Stimulated activated CD8-positive, alpha-beta memory T cell treated with anti-CD3 and anti-CD28 coated beads, Interleukin-12 subunit alpha, Interleukin-12 subunit beta, amount 100 ng/mL, for 24 hours (primary cell): Measurements from ENCODE around the gene ABLIM2.

Source experiments
- DNase-seq: peaks from one replicate; pipeline ENCODE4 v3.0.0-alpha.2; 2020; ENCODE audit errors: extremely low read depth

ABLIM2 gene

DNA sequence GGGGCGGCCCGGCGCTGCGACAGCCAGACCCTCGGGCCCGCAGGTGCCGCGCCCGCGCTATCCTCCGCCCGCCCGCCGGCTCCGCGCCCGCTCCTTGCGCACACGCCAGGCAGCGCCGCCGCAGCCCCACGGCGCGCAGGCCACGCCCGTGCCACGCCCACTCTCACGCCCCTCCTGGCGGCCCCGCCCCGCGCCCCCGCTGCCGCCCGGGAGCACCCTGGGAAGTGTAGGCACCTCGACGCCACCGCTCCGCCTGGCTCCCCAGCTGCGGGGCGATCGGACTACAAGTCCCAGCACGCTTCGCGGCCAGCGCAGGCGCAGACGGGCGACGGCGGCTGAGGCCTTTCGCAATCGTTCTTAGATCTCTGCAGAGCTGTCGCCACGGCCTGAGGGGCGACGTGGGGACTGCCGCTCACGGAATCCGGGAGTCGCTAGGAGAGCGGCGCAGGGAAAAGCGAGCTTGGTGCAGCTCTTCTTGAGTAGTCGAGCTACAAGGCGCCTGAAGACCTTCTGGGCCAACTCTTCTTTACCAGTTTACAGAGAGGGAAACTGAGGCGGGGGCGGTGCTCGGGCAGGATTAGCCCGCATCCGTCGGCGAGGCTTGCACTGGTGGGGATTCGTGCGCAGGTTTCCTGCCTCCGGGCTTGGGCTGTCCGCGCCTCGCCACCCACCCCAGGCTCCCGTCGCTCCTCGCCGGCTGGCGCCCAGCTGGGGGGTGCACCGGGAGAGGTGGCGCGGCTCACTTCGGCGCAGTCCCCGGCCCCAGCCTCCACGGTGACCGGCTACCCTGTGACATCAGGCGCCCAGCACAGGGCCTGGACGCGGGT, at the start of gene ABLIM2:
Gene ABLIM2, minus strand, starts transcription at position 104 of the 827 bp plus-strand sequence. CDS start 124 bp downstream, outside the sequence.
- peak; percentile 93 for DNase-seq

DNA sequence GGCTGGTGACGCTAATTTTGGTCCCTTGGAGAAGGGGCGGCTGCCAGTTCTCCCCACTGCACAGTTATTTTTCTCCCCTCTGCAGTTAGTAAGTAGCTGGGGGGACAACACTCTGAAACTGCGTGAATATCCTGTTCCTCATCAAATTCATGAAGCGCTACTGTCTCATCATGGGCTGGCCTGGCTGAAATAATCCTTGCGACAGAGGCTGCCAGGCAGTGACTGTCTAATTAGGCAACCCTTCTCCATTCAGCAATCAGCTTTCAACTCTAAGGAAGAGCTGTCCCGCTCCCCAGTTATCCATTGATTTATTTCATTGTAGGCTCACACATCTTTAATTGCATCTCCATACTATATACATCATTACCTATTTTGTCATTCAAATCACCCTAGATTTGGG, 48.7 kb upstream of the ABLIM2 start:
- no peak for DNase-seq

DNA sequence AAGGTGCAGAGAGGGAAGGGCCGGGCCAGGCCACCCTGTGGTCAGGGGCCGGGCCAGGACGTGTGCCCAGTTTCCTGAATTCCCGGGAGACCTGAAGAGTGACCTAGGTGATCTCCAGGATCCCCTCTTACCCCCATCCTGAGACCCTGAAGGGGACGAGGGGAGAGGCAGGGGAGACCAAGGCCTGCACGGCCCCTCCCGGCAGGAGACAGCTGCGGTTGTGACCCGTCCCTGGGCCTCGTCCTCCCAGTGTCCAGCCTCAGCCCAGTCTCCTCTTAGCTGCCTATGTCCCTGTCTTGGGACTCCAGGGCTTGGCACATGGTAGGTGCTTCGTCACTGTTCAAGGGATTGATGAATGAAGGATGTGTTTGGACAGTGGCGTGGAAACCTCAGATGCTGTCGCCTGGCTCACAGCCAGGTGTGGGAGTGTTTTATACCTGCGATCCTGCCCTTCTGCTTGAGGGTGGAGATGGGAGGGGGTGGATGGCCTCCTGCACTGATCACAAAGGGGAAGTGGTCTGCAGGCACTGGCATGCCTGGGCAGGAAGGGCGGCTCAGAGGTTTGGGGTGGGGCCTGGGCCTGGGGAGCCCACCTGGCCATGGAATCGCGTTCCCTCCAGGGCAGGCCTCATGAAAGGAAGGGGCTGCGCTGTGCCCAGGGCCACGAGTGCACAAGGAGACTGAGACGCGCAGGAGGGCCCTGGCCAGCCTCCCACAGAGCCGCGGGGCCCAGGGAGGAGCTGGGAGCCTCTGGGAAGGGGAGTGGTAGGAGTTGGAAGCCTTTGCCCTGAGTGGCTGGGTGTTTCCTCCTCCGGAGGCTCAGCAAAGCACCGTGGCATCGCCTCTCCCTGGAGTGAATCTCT, 47.4 kb upstream of the ABLIM2 start:
- no peak for DNase-seq

DNA sequence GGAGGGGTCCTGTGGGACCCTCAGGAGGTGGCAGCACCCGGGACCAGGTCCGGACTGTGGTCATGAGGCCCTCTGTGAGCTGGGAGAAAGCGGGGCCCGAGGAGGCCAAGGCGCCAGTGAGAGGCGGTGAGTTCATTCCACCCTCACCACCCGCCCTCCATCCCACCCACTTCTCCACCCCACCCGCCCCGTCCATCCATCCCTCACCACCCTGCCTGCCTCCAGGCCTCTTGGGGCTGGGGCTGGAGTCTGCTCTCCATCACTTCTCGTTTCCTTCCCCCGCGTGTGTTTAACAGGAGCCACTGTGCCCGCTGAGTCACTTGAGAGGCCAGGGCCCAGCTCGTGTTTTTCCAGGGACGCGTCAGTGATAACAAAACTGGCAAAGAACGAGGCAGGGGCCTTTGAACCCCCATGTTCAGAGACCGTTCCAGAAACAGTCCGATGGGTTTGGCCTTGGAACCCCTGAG, 46.7 kb upstream of the ABLIM2 start:
- no peak for DNase-seq

DNA sequence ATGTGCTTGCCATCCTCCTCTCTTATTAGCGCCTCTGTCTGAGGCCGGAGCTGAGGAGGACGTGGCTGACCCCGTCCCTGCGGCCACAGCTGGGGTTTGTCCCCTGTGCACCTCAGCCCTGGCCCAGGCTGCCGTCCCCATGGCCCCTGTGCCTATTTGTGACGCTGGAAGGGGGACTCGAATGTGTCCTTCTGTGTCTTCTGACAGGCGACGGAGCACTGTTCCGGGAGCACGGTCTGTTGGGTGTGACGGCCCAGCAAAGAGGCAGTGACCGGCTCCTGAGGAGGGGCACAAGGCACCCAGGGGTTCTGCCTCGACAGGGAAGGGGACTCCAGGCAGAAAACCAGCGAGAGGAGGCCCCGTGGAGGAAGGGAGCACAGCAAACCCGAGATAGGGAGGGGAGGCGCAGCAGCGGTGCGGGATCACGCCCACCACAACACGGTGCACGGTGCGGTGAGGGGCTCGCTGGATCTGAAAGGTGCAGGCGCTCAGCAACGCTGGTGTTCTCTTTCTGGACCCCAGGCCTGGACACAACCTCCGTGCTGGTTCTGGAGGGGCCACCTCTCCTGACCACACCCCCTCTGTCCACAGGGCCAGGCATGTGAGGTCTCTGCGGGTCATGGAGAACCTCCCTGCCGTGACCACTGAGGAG, 46.1 kb upstream of the ABLIM2 start:
- DNase-seq = no peak

DNA sequence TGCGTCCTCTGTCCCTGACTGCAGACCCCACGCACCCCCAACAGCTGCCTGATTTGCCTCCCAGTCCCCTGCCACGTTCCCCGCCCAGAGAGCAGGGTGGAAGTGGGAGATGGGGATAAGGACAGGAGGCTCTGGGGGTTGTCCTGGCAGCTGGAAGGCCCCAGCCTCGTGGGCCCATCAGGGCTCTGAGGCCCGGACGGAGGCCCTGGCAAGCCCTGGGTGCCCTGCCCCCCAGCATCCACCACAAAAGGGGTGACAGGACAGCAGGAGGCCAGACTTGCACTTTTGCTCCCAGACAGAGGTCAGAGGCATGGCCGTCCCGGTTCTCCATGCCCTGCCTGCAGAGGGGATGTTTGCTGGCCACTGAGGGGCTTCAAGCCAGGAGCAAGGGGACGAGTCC, 45.2 kb upstream of the ABLIM2 start:
- no peak for DNase-seq

DNA sequence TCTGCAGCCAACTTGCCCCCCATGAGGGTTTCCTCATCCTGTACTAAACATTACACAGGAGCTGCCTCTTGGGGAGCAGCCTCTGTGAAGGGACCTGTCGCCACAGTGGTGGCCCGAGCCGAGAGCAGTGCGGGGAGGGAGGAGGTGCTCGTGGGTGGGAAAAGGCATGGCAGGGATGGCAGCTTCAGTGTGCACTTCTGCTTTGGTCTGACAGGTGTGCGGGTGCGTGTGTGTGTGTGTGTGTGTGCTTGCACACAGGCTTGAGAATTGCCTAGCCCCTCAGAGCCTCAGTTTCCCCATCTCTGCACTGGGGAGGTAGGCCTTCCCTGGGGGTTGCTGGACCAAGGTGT, 44.4 kb upstream of the ABLIM2 start:
- no peak for DNase-seq

DNA sequence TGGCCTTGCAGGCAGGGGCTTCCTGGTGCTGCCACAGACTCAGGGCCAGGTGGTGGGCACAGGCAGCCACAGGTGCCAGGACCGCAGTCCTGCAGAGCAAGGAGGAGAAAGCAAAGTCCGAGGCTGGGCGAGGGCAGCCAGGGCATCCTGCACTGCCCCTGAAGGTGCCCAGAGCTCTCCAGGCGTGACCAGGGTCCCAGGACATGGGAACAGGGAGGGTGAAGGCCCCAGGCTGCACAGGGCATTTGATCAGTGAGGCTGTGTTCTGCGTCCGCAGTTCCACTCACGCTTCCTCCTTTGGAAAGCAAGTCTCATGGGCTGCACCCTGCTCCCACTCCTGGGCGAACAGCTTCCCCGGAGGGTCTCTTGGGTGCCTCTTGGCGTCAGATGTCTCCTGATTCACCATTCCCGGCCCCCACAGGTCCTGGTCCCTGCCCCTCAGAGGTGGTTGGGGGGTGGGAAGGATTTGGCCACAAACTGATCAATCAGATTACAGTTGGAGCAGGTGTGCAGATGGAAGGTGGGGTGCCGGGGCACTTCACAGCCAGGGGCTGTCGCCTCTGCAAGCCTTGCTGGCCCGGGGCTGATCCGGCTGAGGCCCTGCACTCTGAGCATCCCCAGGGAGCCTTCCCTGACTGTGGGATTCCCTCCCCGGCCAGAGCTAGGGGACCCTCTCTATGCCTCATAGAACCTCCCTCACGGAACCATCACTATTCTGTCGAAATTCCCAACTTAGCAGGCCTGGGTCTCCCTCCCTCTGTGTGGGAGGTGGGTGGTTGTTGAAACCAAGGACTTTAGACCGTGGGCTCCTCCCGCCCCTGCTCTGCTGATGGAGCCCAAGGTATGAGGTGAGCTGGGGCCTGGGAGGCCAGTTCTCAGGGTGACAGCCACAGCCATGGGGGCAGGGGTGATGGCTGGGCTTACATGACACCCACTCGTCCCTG, 43.8 kb upstream of the ABLIM2 start:
- DNase-seq = no peak

DNA sequence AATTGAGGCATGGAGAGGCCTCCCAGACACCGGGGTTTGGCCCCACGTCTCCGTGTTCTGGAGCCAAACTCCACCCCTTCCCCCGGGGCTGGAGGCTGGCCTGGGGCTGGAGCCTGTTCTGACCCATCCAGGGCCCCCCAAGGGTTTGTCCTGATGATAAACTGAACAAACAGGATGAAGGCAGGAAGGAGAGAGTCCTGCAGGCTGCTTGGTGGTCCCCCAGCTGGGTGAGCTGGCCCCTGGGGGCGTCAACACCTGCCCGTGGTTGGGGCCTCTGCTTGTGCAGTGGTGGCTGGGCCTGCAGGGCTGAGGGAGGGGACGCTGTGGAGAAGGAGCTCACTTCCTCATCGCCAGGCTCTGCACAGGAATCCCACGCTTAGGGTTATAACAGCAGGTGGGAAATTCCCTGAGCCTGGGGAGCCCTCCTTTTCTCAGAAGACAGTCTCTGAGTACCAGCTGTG, 42.7 kb upstream of the ABLIM2 start:
- DNase-seq = no peak

DNA sequence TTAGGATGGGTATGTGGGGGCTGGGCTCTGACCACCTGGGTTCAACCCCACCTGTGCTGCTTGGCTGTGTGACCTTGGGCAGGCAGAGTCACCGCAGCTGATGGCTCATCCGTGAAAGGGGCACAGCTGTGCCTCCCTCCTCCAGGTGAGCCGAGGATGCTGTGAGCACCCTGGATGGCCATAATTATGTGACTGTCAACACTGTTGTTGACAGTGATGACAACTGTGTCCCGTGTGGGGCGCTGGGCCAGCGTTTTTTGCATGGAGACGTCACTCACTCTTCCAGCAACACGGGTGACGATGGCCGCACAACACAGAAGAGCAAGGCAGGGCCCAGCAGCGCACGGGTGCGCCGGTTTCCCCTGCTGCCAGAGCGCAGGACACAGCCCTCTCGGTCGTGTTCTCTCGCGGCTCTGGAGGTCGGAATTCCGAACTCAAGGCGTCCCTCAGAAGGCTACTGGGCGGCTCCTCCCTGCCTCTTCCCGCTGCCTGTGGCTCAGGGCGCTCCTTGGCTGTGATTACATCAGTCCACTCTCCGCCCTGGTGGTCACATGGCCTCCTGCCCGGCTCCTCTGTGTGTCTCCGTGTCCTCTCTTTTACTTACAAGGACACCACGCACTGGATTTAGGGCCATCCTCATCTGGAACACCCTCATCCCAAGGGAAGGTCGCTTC, 41.8 kb upstream of the ABLIM2 start:
- DNase-seq = no peak

DNA sequence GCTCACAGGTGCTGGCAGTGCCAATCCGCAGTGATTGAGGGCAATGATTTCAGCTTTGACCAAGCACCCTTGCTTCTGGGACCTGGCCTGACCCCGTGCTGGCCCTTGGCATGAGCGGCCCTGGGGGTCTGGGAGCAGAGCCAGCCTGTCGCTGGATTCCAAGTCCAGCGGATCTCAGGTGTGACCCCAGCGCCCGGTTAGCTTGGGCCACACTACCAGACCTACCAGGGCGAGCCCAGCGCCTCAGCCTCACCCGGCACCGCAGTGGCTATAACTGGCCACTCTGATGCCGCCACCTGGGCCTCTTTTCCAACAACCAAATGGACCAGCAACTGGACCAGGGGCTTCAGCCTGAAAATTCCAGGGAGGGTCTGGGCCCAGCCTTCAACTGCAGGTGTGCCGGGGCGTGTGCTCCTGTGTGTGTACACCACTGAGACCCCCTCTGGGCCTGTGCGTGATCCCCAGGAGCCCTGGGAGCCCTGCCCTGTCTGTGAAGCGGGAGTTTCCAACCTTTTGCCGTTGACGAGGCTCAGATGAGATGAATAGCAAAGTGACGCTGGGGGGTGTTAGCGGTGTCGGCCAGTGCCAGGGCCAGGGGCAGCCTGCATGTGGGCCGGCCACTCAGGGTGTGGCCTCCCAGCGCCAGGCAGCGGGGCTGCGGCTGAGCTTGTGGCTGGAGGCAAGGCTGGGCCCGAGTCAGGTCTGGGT, 41.1 kb upstream of the ABLIM2 start:
- no peak for DNase-seq

DNA sequence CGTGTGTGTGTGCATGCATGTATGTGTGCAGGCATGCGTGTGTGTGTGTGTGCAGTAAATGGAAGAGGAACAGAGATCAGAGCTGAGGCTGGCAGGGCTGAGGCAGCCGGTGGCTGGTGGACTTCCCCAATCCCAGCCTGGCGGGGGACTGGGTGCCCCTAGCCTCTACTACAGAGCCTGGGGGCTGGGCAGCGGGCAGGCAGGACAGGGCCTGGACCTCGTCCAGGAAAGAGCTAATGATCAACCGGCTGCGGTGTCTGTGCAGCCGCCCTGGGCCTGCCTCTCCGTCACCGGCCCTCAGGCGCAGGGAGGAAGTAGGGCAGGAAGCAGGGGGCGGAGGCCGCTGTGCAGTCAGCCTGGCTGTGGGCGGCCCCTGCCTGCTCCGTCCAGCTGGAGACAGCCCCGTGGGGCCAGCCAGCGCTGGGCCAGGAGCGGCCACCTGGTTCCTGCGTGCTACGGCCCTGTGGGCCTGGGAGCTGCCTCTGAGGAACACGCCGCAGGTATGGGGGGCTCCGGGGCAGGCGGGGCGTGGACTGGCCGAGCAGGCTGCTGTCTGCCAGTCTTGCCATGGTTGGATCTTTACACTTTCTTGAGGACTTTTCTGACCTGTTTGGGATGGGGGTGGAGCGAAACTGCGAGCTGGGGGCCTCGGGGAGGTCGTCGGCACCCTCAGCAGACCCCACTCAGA, 40.4 kb upstream of the ABLIM2 start, which contains the start of gene SH3TC1:
Gene SH3TC1, plus strand, starts transcription at position 385 of the 688 bp plus-strand sequence. CDS start 5,905 bp downstream, outside the sequence.
- DNase-seq = no peak

DNA sequence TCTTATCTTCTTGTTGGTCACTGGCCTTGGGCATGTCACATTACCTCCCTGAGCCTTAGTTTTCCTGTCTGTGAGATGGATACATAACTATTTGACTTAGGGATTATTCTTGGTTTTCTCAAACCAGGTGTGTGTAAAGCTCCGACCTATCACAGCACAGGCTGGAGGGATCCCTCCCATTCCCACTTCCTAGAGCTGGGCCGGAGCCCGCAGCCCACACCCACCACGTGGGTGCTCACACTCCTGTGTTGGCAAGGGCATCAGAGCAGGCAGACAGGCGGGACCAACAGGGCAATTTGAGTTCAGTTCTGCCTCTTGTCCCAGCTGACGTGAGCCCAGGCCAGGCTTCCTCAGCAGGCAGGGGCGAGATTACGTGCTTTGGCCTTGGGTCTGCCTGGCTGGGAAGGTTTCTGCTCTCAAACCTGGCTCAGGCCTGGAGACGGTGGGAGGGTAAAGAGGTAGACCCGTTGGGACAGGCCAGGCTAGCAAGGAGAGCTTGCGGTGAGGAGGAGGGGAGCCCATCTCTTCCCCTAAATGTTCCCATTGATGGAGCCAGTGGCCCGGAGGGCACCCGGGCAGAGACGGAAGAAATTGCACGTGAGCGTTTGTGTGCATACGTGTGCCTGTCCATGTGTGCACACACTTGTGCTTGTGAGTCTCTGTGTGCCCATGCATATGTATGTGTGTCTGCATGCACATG, 39.7 kb upstream of the ABLIM2 start:
- no peak for DNase-seq

DNA sequence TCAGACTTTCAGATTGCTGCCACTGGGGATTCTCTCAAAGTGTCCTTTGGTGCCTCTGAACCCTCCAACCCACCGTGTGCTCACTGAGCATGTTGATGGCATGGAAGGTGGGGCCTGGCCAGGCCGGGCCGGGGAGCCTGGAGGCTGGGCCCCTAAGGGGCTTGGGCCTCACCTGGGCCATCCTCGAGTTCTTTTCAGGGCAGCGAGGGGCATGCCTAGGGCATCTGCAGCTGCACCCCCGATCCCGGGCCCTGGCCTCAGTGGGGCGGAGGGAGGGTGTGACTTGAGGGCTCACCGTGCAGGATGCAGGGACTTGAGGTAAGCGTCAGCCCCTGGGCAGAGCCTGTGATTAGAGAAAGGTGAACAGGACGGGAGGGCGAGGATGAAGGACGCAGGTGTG, 38.9 kb upstream of the ABLIM2 start:
- DNase-seq = no peak

DNA sequence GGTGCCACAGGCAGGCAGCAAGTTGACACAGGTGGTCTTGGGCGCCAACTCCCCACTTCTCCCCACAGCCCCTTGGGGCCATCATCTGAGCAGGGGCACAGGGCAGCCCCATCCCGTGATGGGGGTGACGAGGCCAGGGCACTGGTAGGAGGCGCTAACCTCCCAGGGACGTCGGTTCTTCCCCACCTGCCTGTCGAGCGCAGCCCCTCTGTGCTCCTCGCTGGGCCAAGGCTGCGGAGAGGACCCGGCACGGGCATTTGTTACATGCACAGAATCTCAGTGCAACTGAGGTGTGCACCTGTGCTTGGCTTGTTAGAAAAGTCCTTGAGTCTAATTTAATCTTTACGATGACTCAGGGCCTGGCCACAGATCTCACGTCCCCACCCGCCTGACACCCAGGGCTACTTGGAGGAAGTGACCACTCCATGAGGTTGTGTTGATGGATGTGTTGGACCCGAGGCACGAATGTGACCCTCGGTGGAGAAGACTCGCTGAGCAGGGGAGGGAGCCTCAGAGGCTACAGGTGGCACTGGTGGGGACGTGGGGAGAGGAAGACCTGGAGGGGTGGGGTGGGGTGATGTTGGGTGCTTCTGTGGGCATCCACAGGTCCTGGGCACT, 37.3 kb upstream of the ABLIM2 start:
- DNase-seq = no peak

DNA sequence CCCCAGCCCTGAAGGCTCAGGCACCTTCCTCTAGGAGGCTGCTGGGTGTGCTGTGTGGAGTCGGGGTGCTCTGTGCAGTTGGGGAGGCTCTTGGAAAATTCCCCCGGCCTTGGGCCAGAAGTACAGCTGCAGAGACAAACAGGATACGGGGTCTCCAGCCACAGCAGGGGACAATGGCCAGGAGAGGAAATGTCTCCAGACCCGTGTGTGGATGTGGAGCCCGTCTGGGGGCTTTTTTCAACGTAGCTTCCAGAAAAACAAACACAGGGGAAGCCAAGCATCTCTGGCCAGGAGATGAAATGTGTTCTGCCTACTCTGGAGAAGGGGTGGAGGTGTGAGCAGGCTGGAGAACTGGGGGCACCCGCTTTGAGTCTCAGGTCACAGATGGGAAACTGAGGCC, 36.8 kb upstream of the ABLIM2 start:
- DNase-seq = no peak

DNA sequence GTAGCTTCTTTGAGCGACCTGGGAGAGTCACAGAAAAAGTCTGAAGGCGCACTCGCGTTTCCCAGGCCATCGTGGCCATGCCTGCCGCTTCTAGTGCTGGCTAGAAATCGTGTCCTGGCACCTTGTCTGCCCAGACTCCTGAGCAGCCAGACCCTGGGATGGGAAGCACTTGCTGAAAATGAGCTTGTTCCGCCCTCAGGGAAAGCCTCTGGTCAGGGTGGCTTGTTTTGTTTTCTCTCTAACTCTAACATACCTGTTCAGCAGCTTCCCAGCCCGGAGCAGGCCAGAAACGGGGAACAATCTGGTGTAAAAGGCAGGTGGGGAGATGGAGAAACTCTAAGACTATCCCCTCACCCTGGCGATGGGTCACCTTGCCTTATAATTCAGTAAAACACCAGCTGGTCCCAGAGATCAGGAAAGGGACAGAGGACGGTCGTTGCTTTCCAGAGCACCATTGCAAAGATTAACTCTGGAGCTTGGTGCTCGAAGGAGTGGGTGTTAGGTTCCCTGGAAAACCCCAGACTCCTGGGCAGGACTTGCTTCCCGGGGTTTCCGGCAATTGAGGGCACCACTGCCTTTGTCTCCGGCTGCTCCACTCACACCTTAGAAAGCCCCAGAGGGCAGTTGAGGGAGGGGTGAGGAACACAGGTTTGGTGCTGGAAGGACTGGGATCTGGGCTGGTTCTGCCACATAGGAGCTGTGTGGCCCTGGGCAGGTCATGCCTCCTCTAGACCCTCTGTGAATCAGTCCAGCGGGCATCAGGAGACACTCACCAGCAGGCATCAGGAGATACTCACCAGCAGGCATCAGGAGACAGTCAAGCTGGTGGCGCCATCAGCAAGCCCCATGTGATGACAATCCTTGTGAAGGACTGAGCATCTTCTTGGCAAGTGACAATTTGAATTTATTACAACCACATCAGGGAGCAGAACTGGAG, 36.0 kb upstream of the ABLIM2 start:
- no peak for DNase-seq
